GM12873 (cell line): ENCODE results near the gene EPN1.
A peak's percentile ranks its signal among the peaks of the same experiment; 100 is the strongest.

Experiments
- CTCF ChIP-seq: IDR thresholded peaks from 2 replicates; pipeline ENCODE4 v1.5.1; 2012; ENCODE audit warnings: low read depth, mild to moderate bottlenecking, moderate library complexity, low read length, control low read depth; ENCODE audit not compliant: insufficient read depth; ENCODE audit errors: missing control alignments

EPN1 gene

GRCh38 chr19:55652311-55653128 is 22.5 kb upstream of the EPN1 start:
- TF ChIP-seq CTCF = no peak

GRCh38 chr19:55653651-55654322 is 21.2 kb upstream of the EPN1 start:
- TF ChIP-seq CTCF = peak; percentile 100

GRCh38 chr19:55654323-55654867 is 20.6 kb upstream of the EPN1 start:
- TF ChIP-seq CTCF = no peak

GRCh38 chr19:55654868-55655647 is 20.0 kb upstream of the EPN1 start, which contains the start of gene U2AF2:
Gene U2AF2, plus strand, starts transcription at chr19:55655035. Its CDS starts 70 bp downstream, at chr19:55655105.
- TF ChIP-seq CTCF = no peak

- TF ChIP-seq CTCF = no peak
These were observed 19.4 kb upstream of the EPN1 start for GRCh38 chr19:55655648-55656040.

- TF ChIP-seq CTCF = no peak
These were observed 18.5 kb upstream of the EPN1 start for GRCh38 chr19:55656552-55656951.
